ENCODE results near the gene GH2.
A peak's percentile ranks its signal among the peaks of the same experiment; 100 is the strongest.
"Not testable (repeated sequence)": the region's sequence is repeated elsewhere in the genome, so short reads cannot be mapped to it uniquely, and the experiment has no call there.

Gene GH2

DNA sequence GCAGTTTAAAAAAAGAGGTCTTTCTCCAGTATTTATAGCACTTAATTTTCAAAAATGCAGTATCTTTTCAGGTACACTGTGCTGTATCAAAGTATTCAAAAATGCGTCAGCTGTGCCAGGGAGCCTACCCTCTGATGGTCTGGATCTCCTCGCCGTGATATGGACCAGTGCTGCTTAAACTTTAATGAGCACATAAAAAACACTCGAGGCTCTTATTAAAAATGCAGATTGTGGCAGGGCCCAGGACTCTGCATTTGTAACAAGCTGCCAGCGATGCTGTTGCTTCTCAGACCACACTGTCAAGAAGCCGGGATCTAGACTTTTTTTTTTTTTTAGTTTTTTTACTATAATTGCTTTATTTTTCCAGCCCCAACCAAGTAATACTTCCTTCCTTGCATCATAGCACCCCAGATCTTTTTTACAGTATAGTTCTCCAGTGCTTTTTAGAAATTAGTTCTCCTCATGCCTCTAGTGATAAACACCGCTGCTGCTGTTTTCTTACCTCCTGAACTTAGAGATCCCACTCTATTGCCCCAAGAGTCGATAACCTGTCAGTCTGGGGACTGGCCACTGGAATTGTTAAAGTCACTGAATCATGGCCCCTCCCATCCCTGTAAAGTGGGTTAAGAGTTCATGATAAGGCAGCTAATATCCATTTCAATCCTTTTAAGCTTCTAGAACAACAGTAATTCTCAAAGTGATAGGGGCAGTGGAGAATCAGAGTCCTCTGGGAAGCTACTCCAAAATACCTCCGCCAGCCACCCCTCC, 37.6 kb downstream of the GH2 start:
- H3K36me3 ChIP-seq (replicated peaks in 1 of 2; ENCODE audit: control insufficient read depth in 2 of 2, insufficient read depth in 2 of 2, low read length in 2 of 2), result no peaks in the 10 kb centered on the region
- peaks cover 0 to 4% of the 10 kb centered on the region in 2 donors for H3K9me3 ChIP-seq (replicated peaks in 1 of 2; ENCODE audit: control insufficient read depth in 2 of 2, insufficient read depth in 1 of 2, low read depth in 1 of 2, low read length in 2 of 2)
- H3K4me3 ChIP-seq (ENCODE audit: low read length in 2 of 2), result peak overlapping the region in 1 of 2 donors; percentile 61
- H3K9ac ChIP-seq (ENCODE audit: low read depth, low read length, poor library complexity), result no peak overlapping the region
- no peak overlapping the region for H3K23ac ChIP-seq (ENCODE audit: low read depth, low read length, poor library complexity)
- no peak overlapping the region for H2BK12ac ChIP-seq (ENCODE audit: low read length)
- H3K18ac ChIP-seq (ENCODE audit: low read length), result no peak overlapping the region
- H2AFZ ChIP-seq (ENCODE audit: low read length), result peak overlapping the region; percentile 95
- no peak overlapping the region for H3K27ac ChIP-seq (replicated peaks; ENCODE audit: low read length)
- peaks cover 4% of the 10 kb centered on the region for H3K79me1 ChIP-seq (ENCODE audit: low read depth, low read length)
- peaks cover 11 to 13% of the 10 kb centered on the region in 2 donors for H3K4me1 ChIP-seq (ENCODE audit: control insufficient read depth in 2 of 2, insufficient read depth in 1 of 2, low read depth in 1 of 2, low read length in 2 of 2)
- no peak overlapping the region for H4K91ac ChIP-seq (ENCODE audit: low read depth, low read length, poor library complexity)
- peaks cover 0 to 4% (median 0%) of the 10 kb centered on the region in 3 experiments for H3K27me3 ChIP-seq (ENCODE audit: control insufficient read depth in 3 of 3, insufficient read depth in 3 of 3, low read depth in 1 of 3, low read length in 3 of 3)
- no peak overlapping the region for H3K4ac ChIP-seq (ENCODE audit: low read length)
- H2AK5ac ChIP-seq (ENCODE audit: low read depth, low read length), result no peak overlapping the region
- H3K4me2 ChIP-seq (ENCODE audit: insufficient read depth, low read length, poor library complexity, severe bottlenecking), result no peak overlapping the region
- H2BK5ac ChIP-seq (ENCODE audit: low read length), result no peak overlapping the region
- no peak for DNase-seq (ENCODE audit: low spot score)
- H3K14ac ChIP-seq (ENCODE audit: low read length), result no peak overlapping the region
- H4K8ac ChIP-seq (ENCODE audit: low read depth, low read length), result no peak overlapping the region
- H2BK120ac ChIP-seq (ENCODE audit: low read depth, low read length), result no peak overlapping the region
- WGBS, 2 donors (ENCODE audit: extremely low coverage in 2 of 2, insufficient read length in 2 of 2, insufficient replicate concordance in 1 of 2), result no CpG with 5 or more reads among the region's 9 CpGs
- no peak overlapping the region for H2BK15ac ChIP-seq (ENCODE audit: low read length)

GRCh38 chr17:63843387-63843888, 38.3 kb downstream of the GH2 start:
- peak overlapping the region; percentile 95 for H2AFZ ChIP-seq (ENCODE audit: low read length)

GRCh38 chr17:63842540-63843386, 39.0 kb downstream of the GH2 start, which contains the start of gene SMARCD2:
TSS of gene SMARCD2 (minus strand) at chr17:63842685. CDS start at chr17:63842674, 11 bp downstream.
- peak within 1 kb of the TSS; percentile 97 for H3K18ac ChIP-seq (ENCODE audit: low read length)
- peak within 1 kb of the TSS; percentile 94 for H3K14ac ChIP-seq (ENCODE audit: low read length)
- no peak within 1 kb of the TSS for H2BK12ac ChIP-seq (ENCODE audit: low read length)
- peak within 1 kb of the TSS; percentile 86 for H3K27ac ChIP-seq (replicated peaks; ENCODE audit: low read length)
- peaks cover 6% of the 10 kb centered on the region for H3K79me1 ChIP-seq (ENCODE audit: low read depth, low read length)
- peak; percentile 99 for DNase-seq (ENCODE audit: low spot score)
- H3K4me1 ChIP-seq (ENCODE audit: control insufficient read depth in 2 of 2, insufficient read depth in 1 of 2, low read depth in 1 of 2, low read length in 2 of 2), result peaks cover 11 to 13% of the 10 kb centered on the region in 2 donors
- H2BK120ac ChIP-seq (ENCODE audit: low read depth, low read length), result no peak within 1 kb of the TSS
- peaks cover 0 to under 1% of the 10 kb centered on the region in 2 donors for H3K9me3 ChIP-seq (replicated peaks in 1 of 2; ENCODE audit: control insufficient read depth in 2 of 2, insufficient read depth in 1 of 2, low read depth in 1 of 2, low read length in 2 of 2)
- peaks cover 0 to 5% of the 10 kb centered on the region in 2 donors for H3K36me3 ChIP-seq (replicated peaks in 1 of 2; ENCODE audit: control insufficient read depth in 2 of 2, insufficient read depth in 2 of 2, low read length in 2 of 2)
- WGBS, 2 donors (ENCODE audit: extremely low coverage in 2 of 2, insufficient read length in 2 of 2, insufficient replicate concordance in 1 of 2), result no CpG with 5 or more reads among the region's 92 CpGs
- H3K4me2 ChIP-seq (ENCODE audit: insufficient read depth, low read length, poor library complexity, severe bottlenecking), result peak within 1 kb of the TSS; percentile 72
- H3K4ac ChIP-seq (ENCODE audit: low read length), result no peak within 1 kb of the TSS
- no peak within 1 kb of the TSS for H2AK5ac ChIP-seq (ENCODE audit: low read depth, low read length)
- H3K4me3 ChIP-seq (ENCODE audit: low read length in 2 of 2), result peak within 1 kb of the TSS; percentile 61 to 89
- no peak within 1 kb of the TSS for H4K8ac ChIP-seq (ENCODE audit: low read depth, low read length)
- H3K27me3 ChIP-seq (ENCODE audit: control insufficient read depth in 3 of 3, insufficient read depth in 3 of 3, low read depth in 1 of 3, low read length in 3 of 3), result no peaks in the 10 kb centered on the region
- peak within 1 kb of the TSS; percentile 28 for H3K23ac ChIP-seq (ENCODE audit: low read depth, low read length, poor library complexity)
- peak within 1 kb of the TSS; percentile 79 for H2BK5ac ChIP-seq (ENCODE audit: low read length)
- H3K9ac ChIP-seq (ENCODE audit: low read depth, low read length, poor library complexity), result peak within 1 kb of the TSS; percentile 92
- H2BK15ac ChIP-seq (ENCODE audit: low read length), result no peak within 1 kb of the TSS
- H2AFZ ChIP-seq (ENCODE audit: low read length), result peak within 1 kb of the TSS; percentile 95
- H4K91ac ChIP-seq (ENCODE audit: low read depth, low read length, poor library complexity), result no peak within 1 kb of the TSS

More at GRCh38 chr17:63843387-63843888, 38.3 kb downstream of the GH2 start:
- peak overlapping the region; percentile 61 to 82 for H3K4me3 ChIP-seq (ENCODE audit: low read length in 2 of 2)
- DNase-seq (ENCODE audit: low spot score); H3K9me3 ChIP-seq (replicated peaks in 1 of 2; ENCODE audit: control insufficient read depth in 2 of 2, insufficient read depth in 1 of 2, low read depth in 1 of 2, low read length in 2 of 2); H2BK15ac ChIP-seq (ENCODE audit: low read length); H3K9ac ChIP-seq (ENCODE audit: low read depth, low read length, poor library complexity); H2BK12ac ChIP-seq (ENCODE audit: low read length); H2AK5ac ChIP-seq (ENCODE audit: low read depth, low read length); H3K79me1 ChIP-seq (ENCODE audit: low read depth, low read length); H2BK120ac ChIP-seq (ENCODE audit: low read depth, low read length); H3K23ac ChIP-seq (ENCODE audit: low read depth, low read length, poor library complexity); H4K91ac ChIP-seq (ENCODE audit: low read depth, low read length, poor library complexity); H3K27me3 ChIP-seq (ENCODE audit: control insufficient read depth in 3 of 3, insufficient read depth in 3 of 3, low read depth in 1 of 3, low read length in 3 of 3); H3K36me3 ChIP-seq (replicated peaks in 1 of 2; ENCODE audit: control insufficient read depth in 2 of 2, insufficient read depth in 2 of 2, low read length in 2 of 2); H4K8ac ChIP-seq (ENCODE audit: low read depth, low read length); H3K14ac ChIP-seq (ENCODE audit: low read length); H3K4ac ChIP-seq (ENCODE audit: low read length); H2BK5ac ChIP-seq (ENCODE audit: low read length): not testable (repeated sequence)
- H3K18ac ChIP-seq (ENCODE audit: low read length), result peak overlapping the region; percentile 15
- H3K4me1 ChIP-seq (ENCODE audit: control insufficient read depth in 2 of 2, insufficient read depth in 1 of 2, low read depth in 1 of 2, low read length in 2 of 2), result peaks cover 11 to 13% of the 10 kb centered on the region in 2 donors
- peak overlapping the region; percentile 56 for H3K4me2 ChIP-seq (ENCODE audit: insufficient read depth, low read length, poor library complexity, severe bottlenecking)
- peak overlapping the region; percentile 70 for H3K27ac ChIP-seq (replicated peaks; ENCODE audit: low read length)
- WGBS, 2 donors (ENCODE audit: extremely low coverage in 2 of 2, insufficient read length in 2 of 2, insufficient replicate concordance in 1 of 2), result no CpG with 5 or more reads among the region's 19 CpGs
